ENCODE measurements around the gene PRKCA.

DNA sequence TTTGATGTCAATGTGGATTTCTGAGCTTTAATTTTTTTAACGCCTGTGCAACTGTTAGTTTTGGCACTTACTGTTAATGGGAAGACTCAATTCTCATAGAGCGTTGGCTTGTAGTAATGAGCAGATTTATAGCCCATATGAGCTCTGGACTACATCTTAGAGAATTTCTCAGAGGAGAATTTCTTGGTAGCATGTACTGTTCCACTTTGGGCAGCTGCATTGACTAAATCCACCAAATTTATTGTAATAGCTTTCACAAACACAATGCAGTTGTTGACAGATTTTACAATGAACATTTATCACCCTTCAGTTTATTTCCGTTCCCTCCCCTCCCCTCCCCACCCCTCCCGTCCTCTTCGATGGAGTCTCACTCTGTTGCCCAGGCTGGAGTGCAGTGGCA lies 193.9 kb downstream of the PRKCA start:
- TF ChIP-seq, protein P1, sequence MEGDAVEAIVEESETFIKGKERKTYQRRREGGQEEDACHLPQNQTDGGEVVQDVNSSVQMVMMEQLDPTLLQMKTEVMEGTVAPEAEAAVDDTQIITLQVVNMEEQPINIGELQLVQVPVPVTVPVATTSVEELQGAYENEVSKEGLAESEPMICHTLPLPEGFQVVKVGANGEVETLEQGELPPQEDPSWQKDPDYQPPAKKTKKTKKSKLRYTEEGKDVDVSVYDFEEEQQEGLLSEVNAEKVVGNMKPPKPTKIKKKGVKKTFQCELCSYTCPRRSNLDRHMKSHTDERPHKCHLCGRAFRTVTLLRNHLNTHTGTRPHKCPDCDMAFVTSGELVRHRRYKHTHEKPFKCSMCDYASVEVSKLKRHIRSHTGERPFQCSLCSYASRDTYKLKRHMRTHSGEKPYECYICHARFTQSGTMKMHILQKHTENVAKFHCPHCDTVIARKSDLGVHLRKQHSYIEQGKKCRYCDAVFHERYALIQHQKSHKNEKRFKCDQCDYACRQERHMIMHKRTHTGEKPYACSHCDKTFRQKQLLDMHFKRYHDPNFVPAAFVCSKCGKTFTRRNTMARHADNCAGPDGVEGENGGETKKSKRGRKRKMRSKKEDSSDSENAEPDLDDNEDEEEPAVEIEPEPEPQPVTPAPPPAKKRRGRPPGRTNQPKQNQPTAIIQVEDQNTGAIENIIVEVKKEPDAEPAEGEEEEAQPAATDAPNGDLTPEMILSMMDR (IDR thresholded peaks at IDR 0.05; ENCODE audit: low read depth, low read length): no peak
- TF ChIP-seq EZH2phosphoT487 (IDR thresholded peaks at IDR 0.05; ENCODE audit: low read depth): no peak
